Fibroblast of upper back skin (primary cell): ENCODE results near the gene OR10A2.
A peak's percentile ranks its signal among the peaks of the same experiment; 100 is the strongest.
"Not testable (repeated sequence)": the region's sequence is repeated elsewhere in the genome, so short reads cannot be mapped to it uniquely, and the experiment has no call there.

Source experiments
- DNase-seq: peaks from one replicate; pipeline ENCODE4 v3.0.0-alpha.2; 2013

OR10A2 gene

GRCh38 chr11:6862961-6863360, at the start of gene OR10A2:
OR10A2 (plus strand) TSS chr11:6863057; CDS start chr11:6869755, 6,698 bp downstream.
- DNase-seq: peak; percentile 5

GRCh38 chr11:6813656-6814055, 49.2 kb upstream of the OR10A2 start:
- no peak for DNase-seq

- no peak for DNase-seq
Measured at GRCh38 chr11:6817694-6818093, 45.2 kb upstream of the OR10A2 start.

GRCh38 chr11:6818967-6819366, 43.9 kb upstream of the OR10A2 start:
- DNase-seq: no peak

- DNase-seq: no peak
Measured at GRCh38 chr11:6824136-6824823, 38.6 kb upstream of the OR10A2 start.

- DNase-seq: no peak
Measured at GRCh38 chr11:6825231-6825744, 37.6 kb upstream of the OR10A2 start.

GRCh38 chr11:6828103-6828502, 34.8 kb upstream of the OR10A2 start:
- DNase-seq: no peak

GRCh38 chr11:6833356-6833755, 29.5 kb upstream of the OR10A2 start:
- no peak for DNase-seq

GRCh38 chr11:6834021-6834420, 28.8 kb upstream of the OR10A2 start:
- no peak for DNase-seq

GRCh38 chr11:6841694-6842093, 21.2 kb upstream of the OR10A2 start:
- DNase-seq: no peak

GRCh38 chr11:6843670-6844069, 19.2 kb upstream of the OR10A2 start:
- no peak for DNase-seq

GRCh38 chr11:6844356-6844755, 18.5 kb upstream of the OR10A2 start:
- no peak for DNase-seq

- no peak for DNase-seq
Measured at GRCh38 chr11:6845383-6845782, 17.5 kb upstream of the OR10A2 start, which contains the start of gene OR10A5. OR10A5 (plus strand) TSS chr11:6845683; CDS start chr11:6845683, 0 bp downstream.

GRCh38 chr11:6850526-6850925, 12.3 kb upstream of the OR10A2 start:
- no peak for DNase-seq

- not testable (repeated sequence) for DNase-seq
Measured at GRCh38 chr11:6854801-6855200, 8.1 kb upstream of the OR10A2 start.

- DNase-seq: peak; percentile 38
Measured at GRCh38 chr11:6855971-6856541, 6.8 kb upstream of the OR10A2 start.

- peak; percentile 8 for DNase-seq
Measured at GRCh38 chr11:6856871-6857270, 6.0 kb upstream of the OR10A2 start.

- DNase-seq: peak; percentile 22
Measured at GRCh38 chr11:6864438-6864837, 1.6 kb downstream of the OR10A2 start.

GRCh38 chr11:6871278-6871677, 8.4 kb downstream of the OR10A2 start:
- no peak for DNase-seq

- no peak for DNase-seq
Measured at GRCh38 chr11:6875761-6876160, 12.9 kb downstream of the OR10A2 start.

GRCh38 chr11:6876325-6876724, 13.5 kb downstream of the OR10A2 start, which contains the start of gene OR10A4:
OR10A4 (plus strand) TSS chr11:6876625; CDS start chr11:6876648, 23 bp downstream.
- DNase-seq: no peak

- no peak for DNase-seq
Measured at GRCh38 chr11:6876914-6877313, 14.1 kb downstream of the OR10A2 start.

- no peak for DNase-seq
Measured at GRCh38 chr11:6882751-6883150, 19.9 kb downstream of the OR10A2 start.

- not testable (repeated sequence) for DNase-seq
Measured at GRCh38 chr11:6887711-6888110, 24.9 kb downstream of the OR10A2 start.
